ENCODE data around the gene TIGD2. TPM values are rescaled to one million over a fixed set of nuclear protein-coding genes. Genes with fewer than 3 reads are reported as not detected.

TIGD2 gene
- total and polyA plus RNA-seq, 2 experiments from 2014 or later: 2.1 to 6.7 TPM

GRCh38 chr4:89129080-89129640, 17.8 kb downstream of the TIGD2 start:
- no peak for DNase-seq (ENCODE audit: low spot score)

More at GRCh38 chr4:89129080-89129640, 17.8 kb downstream of the TIGD2 start:
- H3F3A ChIP-seq (replicated peaks; ENCODE audit: low read depth): no peaks in the 10 kb centered on the region
- no peak overlapping the region for H3K27ac Mint-ChIP-seq
- H4K20me1 ChIP-seq (replicated peaks; ENCODE audit: insufficient read depth): no peaks in the 10 kb centered on the region
- no peaks in the 10 kb centered on the region for H3K36me3 ChIP-seq (ENCODE audit: insufficient read depth)
- ATAC-seq: no peak
- no peaks in the 10 kb centered on the region for H3K36me3 Mint-ChIP-seq (ENCODE audit: low read depth)
- no peaks in the 10 kb centered on the region for H3K4me1 ChIP-seq (ENCODE audit: insufficient read depth)
- no peak overlapping the region for H3K4me3 Mint-ChIP-seq
- H2AFZ ChIP-seq: no peak overlapping the region
- H3K27me3 ChIP-seq (ENCODE audit: insufficient read depth): no peaks in the 10 kb centered on the region
- no peak overlapping the region for H3K4me3 ChIP-seq
- H3K27ac ChIP-seq (ENCODE audit: low read depth): no peak overlapping the region
- no peaks in the 10 kb centered on the region for H3K4me1 Mint-ChIP-seq
- H3K9me3 Mint-ChIP-seq: no peaks in the 10 kb centered on the region
- no peak overlapping the region for H3K4me2 ChIP-seq
- H3K27me3 Mint-ChIP-seq (ENCODE audit: insufficient read depth, low read depth, poor library complexity): peaks cover 2% of the 10 kb centered on the region
- H3K9me2 ChIP-seq (ENCODE audit: insufficient read depth): no peaks in the 10 kb centered on the region
- TF ChIP-seq, protein P1, sequence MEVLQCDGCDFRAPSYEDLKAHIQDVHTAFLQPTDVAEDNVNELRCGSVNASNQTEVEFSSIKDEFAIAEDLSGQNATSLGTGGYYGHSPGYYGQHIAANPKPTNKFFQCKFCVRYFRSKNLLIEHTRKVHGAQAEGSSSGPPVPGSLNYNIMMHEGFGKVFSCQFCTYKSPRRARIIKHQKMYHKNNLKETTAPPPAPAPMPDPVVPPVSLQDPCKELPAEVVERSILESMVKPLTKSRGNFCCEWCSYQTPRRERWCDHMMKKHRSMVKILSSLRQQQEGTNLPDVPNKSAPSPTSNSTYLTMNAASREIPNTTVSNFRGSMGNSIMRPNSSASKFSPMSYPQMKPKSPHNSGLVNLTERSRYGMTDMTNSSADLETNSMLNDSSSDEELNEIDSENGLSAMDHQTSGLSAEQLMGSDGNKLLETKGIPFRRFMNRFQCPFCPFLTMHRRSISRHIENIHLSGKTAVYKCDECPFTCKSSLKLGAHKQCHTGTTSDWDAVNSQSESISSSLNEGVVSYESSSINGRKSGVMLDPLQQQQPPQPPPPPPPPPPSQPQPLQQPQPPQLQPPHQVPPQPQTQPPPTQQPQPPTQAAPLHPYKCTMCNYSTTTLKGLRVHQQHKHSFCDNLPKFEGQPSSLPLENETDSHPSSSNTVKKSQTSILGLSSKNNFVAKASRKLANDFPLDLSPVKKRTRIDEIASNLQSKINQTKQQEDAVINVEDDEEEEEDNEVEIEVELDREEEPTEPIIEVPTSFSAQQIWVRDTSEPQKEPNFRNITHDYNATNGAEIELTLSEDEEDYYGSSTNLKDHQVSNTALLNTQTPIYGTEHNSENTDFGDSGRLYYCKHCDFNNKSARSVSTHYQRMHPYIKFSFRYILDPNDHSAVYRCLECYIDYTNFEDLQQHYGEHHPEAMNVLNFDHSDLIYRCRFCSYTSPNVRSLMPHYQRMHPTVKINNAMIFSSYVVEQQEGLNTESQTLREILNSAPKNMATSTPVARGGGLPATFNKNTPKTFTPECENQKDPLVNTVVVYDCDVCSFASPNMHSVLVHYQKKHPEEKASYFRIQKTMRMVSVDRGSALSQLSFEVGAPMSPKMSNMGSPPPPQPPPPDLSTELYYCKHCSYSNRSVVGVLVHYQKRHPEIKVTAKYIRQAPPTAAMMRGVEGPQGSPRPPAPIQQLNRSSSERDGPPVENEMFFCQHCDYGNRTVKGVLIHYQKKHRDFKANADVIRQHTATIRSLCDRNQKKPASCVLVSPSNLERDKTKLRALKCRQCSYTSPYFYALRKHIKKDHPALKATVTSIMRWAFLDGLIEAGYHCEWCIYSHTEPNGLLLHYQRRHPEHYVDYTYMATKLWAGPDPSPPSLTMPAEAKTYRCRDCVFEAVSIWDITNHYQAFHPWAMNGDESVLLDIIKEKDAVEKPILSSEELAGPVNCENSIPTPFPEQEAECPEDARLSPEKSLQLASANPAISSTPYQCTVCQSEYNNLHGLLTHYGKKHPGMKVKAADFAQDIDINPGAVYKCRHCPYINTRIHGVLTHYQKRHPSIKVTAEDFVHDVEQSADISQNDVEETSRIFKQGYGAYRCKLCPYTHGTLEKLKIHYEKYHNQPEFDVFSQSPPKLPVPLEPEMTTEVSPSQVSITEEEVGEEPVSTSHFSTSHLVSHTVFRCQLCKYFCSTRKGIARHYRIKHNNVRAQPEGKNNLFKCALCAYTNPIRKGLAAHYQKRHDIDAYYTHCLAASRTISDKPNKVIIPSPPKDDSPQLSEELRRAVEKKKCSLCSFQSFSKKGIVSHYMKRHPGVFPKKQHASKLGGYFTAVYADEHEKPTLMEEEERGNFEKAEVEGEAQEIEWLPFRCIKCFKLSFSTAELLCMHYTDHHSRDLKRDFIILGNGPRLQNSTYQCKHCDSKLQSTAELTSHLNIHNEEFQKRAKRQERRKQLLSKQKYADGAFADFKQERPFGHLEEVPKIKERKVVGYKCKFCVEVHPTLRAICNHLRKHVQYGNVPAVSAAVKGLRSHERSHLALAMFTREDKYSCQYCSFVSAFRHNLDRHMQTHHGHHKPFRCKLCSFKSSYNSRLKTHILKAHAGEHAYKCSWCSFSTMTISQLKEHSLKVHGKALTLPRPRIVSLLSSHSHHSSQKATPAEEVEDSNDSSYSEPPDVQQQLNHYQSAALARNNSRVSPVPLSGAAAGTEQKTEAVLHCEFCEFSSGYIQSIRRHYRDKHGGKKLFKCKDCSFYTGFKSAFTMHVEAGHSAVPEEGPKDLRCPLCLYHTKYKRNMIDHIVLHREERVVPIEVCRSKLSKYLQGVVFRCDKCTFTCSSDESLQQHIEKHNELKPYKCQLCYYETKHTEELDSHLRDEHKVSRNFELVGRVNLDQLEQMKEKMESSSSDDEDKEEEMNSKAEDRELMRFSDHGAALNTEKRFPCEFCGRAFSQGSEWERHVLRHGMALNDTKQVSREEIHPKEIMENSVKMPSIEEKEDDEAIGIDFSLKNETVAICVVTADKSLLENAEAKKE (CRISPR knock-in tag; IDR thresholded peaks at IDR 0.05): no peak
- TF ChIP-seq ETS1 (IDR thresholded peaks at IDR 0.05) (no peak), POLR2AphosphoS5 (IDR thresholded peaks at IDR 0.05; ENCODE audit: low read depth) (no peak), ZNF114 (CRISPR knock-in tag; IDR thresholded peaks at IDR 0.05) (no peak), EZH2phosphoT487 (IDR thresholded peaks at IDR 0.05; ENCODE audit: unreplicated experiment) (no peak), CTCF (conservative IDR thresholded peaks at IDR 0.05; ENCODE audit: low read depth in 2 of 2) (no peak), NANOG (IDR thresholded peaks at IDR 0.05; ENCODE audit: borderline replicate concordance) (no peak), ZNF331 (CRISPR knock-in tag; IDR thresholded peaks at IDR 0.05; ENCODE audit: low read depth) (no peak), CREB1 (CRISPR knock-in tag; IDR thresholded peaks at IDR 0.05; ENCODE audit: low read depth) (no peak), JUNB (IDR thresholded peaks at IDR 0.05; ENCODE audit: unreplicated experiment) (no peak), EZH2 (IDR thresholded peaks at IDR 0.05; ENCODE audit: low read depth, unreplicated experiment) (no peak)
- no peaks in the 10 kb centered on the region for H3K79me2 ChIP-seq (replicated peaks; ENCODE audit: insufficient read depth)

Measured in GM23338 (cell line).